ENCODE results near the gene ELMO2.

Gene ELMO2

GRCh38 chr20:46322641-46323040 lies 83.8 kb downstream of the ELMO2 start:
- H3K4me2 ChIP-seq (ENCODE audit: low read depth, low read length), result no peak overlapping the region
- H3K79me2 ChIP-seq (ENCODE audit: low read length), result no peaks in the 10 kb centered on the region
- no peaks in the 10 kb centered on the region for H3K9me3 ChIP-seq (replicated peaks; ENCODE audit: insufficient read depth, low read length)
- no peaks in the 10 kb centered on the region for H4K20me1 ChIP-seq (ENCODE audit: insufficient read depth, low read length)
- TF ChIP-seq CTCF (IDR thresholded peaks at IDR 0.05; ENCODE audit: low read length) (no peak), EZH2 (optimal IDR thresholded peaks at IDR 0.05; ENCODE audit: low read depth, low read length) (no peak), EZH2phosphoT487 (IDR thresholded peaks at IDR 0.05; ENCODE audit: low read length) (no peak)
- H3F3A ChIP-seq (ENCODE audit: insufficient read depth, low read length), result no peaks in the 10 kb centered on the region
- no peak overlapping the region for H3K4me3 ChIP-seq (ENCODE audit: low read length)
- peaks cover 94% of the 10 kb centered on the region for H3K27me3 ChIP-seq (replicated peaks; ENCODE audit: insufficient read depth, low read length)
- H3K4me1 ChIP-seq (ENCODE audit: low read length), result no peaks in the 10 kb centered on the region
- no peak overlapping the region for H2AFZ ChIP-seq (ENCODE audit: low read length)
- H3K36me3 ChIP-seq (replicated peaks; ENCODE audit: insufficient read depth, low read length), result no peaks in the 10 kb centered on the region
- no peak overlapping the region for H3K9ac ChIP-seq (ENCODE audit: low read length)
- no peak for DNase-seq
- H3K9me2 ChIP-seq (replicated peaks; ENCODE audit: insufficient read depth, low read length), result no peaks in the 10 kb centered on the region
- H3K27ac ChIP-seq (ENCODE audit: low read length), result no peak overlapping the region

GRCh38 chr20:46317685-46318177 lies 88.7 kb downstream of the ELMO2 start:
- TF ChIP-seq CTCF (IDR thresholded peaks at IDR 0.05; ENCODE audit: low read length) (no peak), EZH2phosphoT487 (IDR thresholded peaks at IDR 0.05; ENCODE audit: low read length) (no peak)
- no peak overlapping the region for H3K4me3 ChIP-seq (ENCODE audit: low read length)
- no peak overlapping the region for H2AFZ ChIP-seq (ENCODE audit: low read length)
- H3K27ac ChIP-seq (ENCODE audit: low read length), result no peak overlapping the region
- no peak overlapping the region for H3K4me2 ChIP-seq (ENCODE audit: low read depth, low read length)
- H3K27me3 ChIP-seq (replicated peaks; ENCODE audit: insufficient read depth, low read length), result peaks cover 97% of the 10 kb centered on the region
- DNase-seq, result no peak
- no peaks in the 10 kb centered on the region for H3K36me3 ChIP-seq (replicated peaks; ENCODE audit: insufficient read depth, low read length)
- no peaks in the 10 kb centered on the region for H3K9me3 ChIP-seq (replicated peaks; ENCODE audit: insufficient read depth, low read length)
- no peaks in the 10 kb centered on the region for H3K79me2 ChIP-seq (ENCODE audit: low read length)
- no peaks in the 10 kb centered on the region for H3K4me1 ChIP-seq (ENCODE audit: low read length)
- H4K20me1 ChIP-seq (ENCODE audit: insufficient read depth, low read length), result no peaks in the 10 kb centered on the region
- H3F3A ChIP-seq (ENCODE audit: insufficient read depth, low read length), result no peaks in the 10 kb centered on the region
- no peak overlapping the region for H3K9ac ChIP-seq (ENCODE audit: low read length)
- H3K9me2 ChIP-seq (replicated peaks; ENCODE audit: insufficient read depth, low read length), result no peaks in the 10 kb centered on the region

DNA sequence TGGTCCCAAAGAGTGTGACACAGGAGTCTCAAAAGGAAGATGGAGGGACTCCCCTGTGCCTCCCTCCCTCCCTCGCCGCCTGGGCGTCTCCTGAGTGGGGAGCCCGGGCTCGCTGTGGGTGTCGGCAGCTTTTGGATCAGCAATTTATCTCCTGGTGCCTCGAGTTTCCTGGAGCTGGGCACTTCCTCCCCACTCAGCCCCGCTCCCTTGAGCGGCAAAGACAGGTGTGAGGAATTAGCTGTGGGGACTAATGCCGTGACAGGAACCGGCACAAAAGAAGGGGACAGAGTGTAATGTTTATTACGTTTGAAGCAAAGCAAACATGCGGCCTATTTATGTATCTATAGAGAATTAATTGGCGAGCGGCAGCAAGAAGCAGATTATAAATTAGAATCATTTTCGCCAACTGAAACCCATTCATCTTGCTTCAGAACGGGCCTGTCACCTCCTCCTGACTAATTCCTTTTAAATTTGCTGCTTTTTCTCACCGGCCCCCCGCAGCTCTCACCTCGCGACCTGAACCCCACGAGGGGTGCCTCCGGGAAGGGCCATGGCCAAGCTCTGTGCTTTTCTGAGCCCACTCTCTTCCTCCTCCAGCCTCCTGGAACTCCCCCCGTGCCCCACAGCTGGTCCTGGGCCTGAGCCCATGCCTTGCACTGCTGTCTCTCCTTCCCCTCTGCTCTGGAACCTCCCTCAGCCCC lies 89.3 kb downstream of the ELMO2 start:
- Histone ChIP-seq H4K20me1 (ENCODE audit: insufficient read depth, low read length) (no peaks in the 10 kb centered on the region), H3K79me2 (ENCODE audit: low read length) (no peaks in the 10 kb centered on the region), H3K27ac (ENCODE audit: low read length) (no peak overlapping the region), H3K27me3 (replicated peaks; ENCODE audit: insufficient read depth, low read length) (peaks cover 97% of the 10 kb centered on the region), H2AFZ (ENCODE audit: low read length) (no peak overlapping the region), H3K36me3 (replicated peaks; ENCODE audit: insufficient read depth, low read length) (no peaks in the 10 kb centered on the region), H3F3A (ENCODE audit: insufficient read depth, low read length) (no peaks in the 10 kb centered on the region), H3K4me1 (ENCODE audit: low read length) (no peaks in the 10 kb centered on the region), H3K4me3 (ENCODE audit: low read length) (no peak overlapping the region), H3K9ac (ENCODE audit: low read length) (no peak overlapping the region), H3K9me3 (replicated peaks; ENCODE audit: insufficient read depth, low read length) (no peaks in the 10 kb centered on the region), H3K9me2 (replicated peaks; ENCODE audit: insufficient read depth, low read length) (no peaks in the 10 kb centered on the region), H3K4me2 (ENCODE audit: low read depth, low read length) (no peak overlapping the region)
- DNase-seq, result no peak
- TF ChIP-seq EZH2 (optimal IDR thresholded peaks at IDR 0.05; ENCODE audit: low read depth, low read length) (no peak), EZH2phosphoT487 (IDR thresholded peaks at IDR 0.05; ENCODE audit: low read length) (no peak), CTCF (IDR thresholded peaks at IDR 0.05; ENCODE audit: low read length) (no peak)
